Vagina (tissue), 2 donors: ENCODE measurements around the gene TRIM44.

Source experiments
- POLR2A ChIP-seq, 2 donors: fragments of 450-650 bp; IDR thresholded peaks; one replicate each; pipeline ENCODE4 v1.6.1; 2017; ENCODE audit warnings: antibody characterized with exemption in 2 of 2, mild to moderate bottlenecking in 2 of 2, moderate library complexity in 2 of 2
- TF ChIP-seq, protein P1 (sequence below), 3 experiments: fragments of 450-650 bp in 2 of 3; fragments of 200-600 bp in 1 of 3; sonication (generic) in 1 of 3; IDR thresholded peaks; one replicate each; pipeline ENCODE4 v1.5.1; 2017 to 2019; ENCODE audit warnings: antibody characterized with exemption in 3 of 3, mild to moderate bottlenecking in 2 of 3, moderate library complexity in 2 of 3

DNA sequence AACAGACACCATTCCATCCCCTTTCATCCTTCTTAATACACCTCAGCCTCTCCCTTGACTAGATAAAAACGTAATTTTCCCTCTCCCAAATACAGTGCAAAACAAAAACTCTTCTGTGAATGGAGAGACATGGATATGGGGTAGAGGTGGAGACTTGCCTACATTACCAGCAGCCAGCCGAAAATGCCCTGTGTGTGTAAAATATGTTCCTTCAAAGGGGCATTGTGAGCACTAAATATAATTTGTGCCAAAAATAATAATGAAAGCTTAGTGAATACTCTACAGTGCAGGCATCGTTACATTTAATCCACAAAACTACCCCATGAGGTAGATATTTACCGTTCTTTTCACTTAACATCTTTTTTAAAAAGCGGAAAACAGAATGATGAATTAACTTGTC is 1.0 kb upstream of the TRIM44 start:
- no peak for TF ChIP-seq POLR2A (IDR thresholded peaks at IDR 0.05)
- TF ChIP-seq, protein P1, sequence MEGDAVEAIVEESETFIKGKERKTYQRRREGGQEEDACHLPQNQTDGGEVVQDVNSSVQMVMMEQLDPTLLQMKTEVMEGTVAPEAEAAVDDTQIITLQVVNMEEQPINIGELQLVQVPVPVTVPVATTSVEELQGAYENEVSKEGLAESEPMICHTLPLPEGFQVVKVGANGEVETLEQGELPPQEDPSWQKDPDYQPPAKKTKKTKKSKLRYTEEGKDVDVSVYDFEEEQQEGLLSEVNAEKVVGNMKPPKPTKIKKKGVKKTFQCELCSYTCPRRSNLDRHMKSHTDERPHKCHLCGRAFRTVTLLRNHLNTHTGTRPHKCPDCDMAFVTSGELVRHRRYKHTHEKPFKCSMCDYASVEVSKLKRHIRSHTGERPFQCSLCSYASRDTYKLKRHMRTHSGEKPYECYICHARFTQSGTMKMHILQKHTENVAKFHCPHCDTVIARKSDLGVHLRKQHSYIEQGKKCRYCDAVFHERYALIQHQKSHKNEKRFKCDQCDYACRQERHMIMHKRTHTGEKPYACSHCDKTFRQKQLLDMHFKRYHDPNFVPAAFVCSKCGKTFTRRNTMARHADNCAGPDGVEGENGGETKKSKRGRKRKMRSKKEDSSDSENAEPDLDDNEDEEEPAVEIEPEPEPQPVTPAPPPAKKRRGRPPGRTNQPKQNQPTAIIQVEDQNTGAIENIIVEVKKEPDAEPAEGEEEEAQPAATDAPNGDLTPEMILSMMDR (IDR thresholded peaks at IDR 0.05): no peak
